GM10248 (cell line): ENCODE data around the gene FHIT.

ENCODE experiments used
- CTCF ChIA-PET: fragments of 300-600 bp; sonication (Branson Sonifier 250); formaldehyde crosslinking; extraction: SDS; loops from one replicate; lab custom pipeline; 2021; ENCODE audit warnings: antibody characterized with exemption; lab: Yijun Ruan, JAX
- POLR2A ChIA-PET: fragments of 350-650 bp; sonication (Branson Sonifier 250); formaldehyde crosslinking; extraction: SDS; loops from one replicate; lab custom pipeline; 2020; ENCODE audit warnings: antibody characterized with exemption; lab: Yijun Ruan, JAX
- DNase-seq: peaks from one replicate; pipeline ENCODE4 v3.0.0; 2012; ENCODE audit errors: extremely low spot score
- CTCF ChIP-seq: IDR thresholded peaks from 2 replicates; pipeline ENCODE4 v1.5.1; 2012; ENCODE audit warnings: mild to moderate bottlenecking, low read depth; ENCODE audit errors: extremely low read depth, missing control alignments, control extremely low read depth

FHIT gene

DNA sequence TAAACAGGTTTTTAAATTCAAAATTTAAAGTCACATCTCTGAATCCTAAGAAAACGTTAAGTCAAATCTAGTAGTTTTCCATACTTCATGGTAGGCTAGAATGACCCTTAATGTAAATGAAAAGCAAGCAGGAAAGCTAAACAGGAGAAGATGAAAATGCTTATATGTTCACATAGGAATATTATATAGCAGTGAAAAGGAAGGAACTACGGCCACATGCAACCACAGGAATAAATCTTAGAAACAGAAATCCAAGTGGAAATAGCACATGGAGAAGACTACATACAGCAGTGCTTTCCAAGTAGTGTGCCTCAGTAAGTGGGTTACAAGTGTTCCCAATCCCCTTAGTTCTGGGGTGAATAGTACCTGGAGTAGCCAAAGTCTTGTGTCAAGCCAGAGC is 296.2 kb downstream of the FHIT start:
- TF ChIP-seq CTCF = no peak
- DNase-seq = no peak
- POLR2A ChIA-PET = no interaction called here
- CTCF ChIA-PET = no interaction called here

- no peak for DNase-seq
- POLR2A ChIA-PET = no interaction called here
- CTCF ChIA-PET = interaction anchor here (1.2 kb wide), 1 partner anchor 9 kb away, joined by 4 read pairs; no protein-coding TSS in a partner anchor
- TF ChIP-seq CTCF = no peak
Observed at GRCh38 chr3:60954048-60954447, 297.2 kb downstream of the FHIT start.

- no peak for TF ChIP-seq CTCF
- ChIA-PET CTCF (interaction anchor here (1.2 kb wide), 1 partner anchor 9 kb away, joined by 4 read pairs; no protein-coding TSS in a partner anchor), POLR2A (no interaction called here)
- DNase-seq = no peak
Observed at GRCh38 chr3:60953351-60953750, 297.9 kb downstream of the FHIT start.

- no peak for DNase-seq
- ChIA-PET POLR2A (interaction anchor here (0.6 kb wide), 1 partner anchor 211 kb away, joined by 3 read pairs; no protein-coding TSS in a partner anchor), CTCF (no interaction called here)
- TF ChIP-seq CTCF = no peak
Observed at GRCh38 chr3:60952055-60952454, 299.2 kb downstream of the FHIT start.

- no peak for TF ChIP-seq CTCF
- ChIA-PET CTCF (no interaction called here), POLR2A (no interaction called here)
- no peak for DNase-seq
Observed at GRCh38 chr3:60949146-60949545, 302.1 kb downstream of the FHIT start.

DNA sequence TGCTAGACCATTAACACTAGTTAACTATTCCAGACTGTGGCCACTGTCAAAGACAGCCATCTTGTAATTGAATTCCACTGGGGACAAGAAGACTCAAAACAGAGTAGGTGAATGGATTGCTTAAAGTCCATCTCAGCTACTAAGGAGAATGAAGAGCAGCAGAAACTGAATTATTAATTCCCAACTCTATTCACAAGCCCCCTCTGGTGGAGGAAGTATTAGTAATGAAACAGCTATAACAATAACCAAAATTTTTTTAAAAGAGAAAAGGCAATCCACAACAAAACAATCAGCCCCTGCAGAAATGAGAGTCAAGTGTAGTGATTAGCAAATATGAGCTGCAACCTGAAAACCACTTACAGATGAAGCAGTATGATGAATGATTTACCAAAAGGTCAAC is 302.8 kb downstream of the FHIT start:
- TF ChIP-seq CTCF = no peak
- CTCF ChIA-PET = no interaction called here
- POLR2A ChIA-PET = no interaction called here
- DNase-seq = no peak

- POLR2A ChIA-PET = no interaction called here
- TF ChIP-seq CTCF = no peak
- no peak for DNase-seq
- CTCF ChIA-PET = no interaction called here
Observed at GRCh38 chr3:60935709-60936108, 315.5 kb downstream of the FHIT start.
